Lung microvascular endothelial cell (primary cell): ENCODE results near the gene GPRASP2. TPM values are rescaled to one million over a fixed set of nuclear protein-coding genes. Genes with fewer than 3 reads are reported as not detected.

Source experiments
- DNase-seq, 2 donors: peaks; one replicate each; pipeline versions ENCODE4 v3.0.0 to v3.0.0-alpha.2; 2010; ENCODE audit warnings: low read depth in 2 of 2
- total RNA-seq: library from RNA; depleted of rRNA; stranded (reverse); fragments of >200 nt; gene quantifications from 2 replicates; pipeline ENCODE4 v1.2.1, GENCODE V29; 2014

Gene GPRASP2
- total RNA-seq, 1 donor from 2014 or later = 10.9 TPM

DNA sequence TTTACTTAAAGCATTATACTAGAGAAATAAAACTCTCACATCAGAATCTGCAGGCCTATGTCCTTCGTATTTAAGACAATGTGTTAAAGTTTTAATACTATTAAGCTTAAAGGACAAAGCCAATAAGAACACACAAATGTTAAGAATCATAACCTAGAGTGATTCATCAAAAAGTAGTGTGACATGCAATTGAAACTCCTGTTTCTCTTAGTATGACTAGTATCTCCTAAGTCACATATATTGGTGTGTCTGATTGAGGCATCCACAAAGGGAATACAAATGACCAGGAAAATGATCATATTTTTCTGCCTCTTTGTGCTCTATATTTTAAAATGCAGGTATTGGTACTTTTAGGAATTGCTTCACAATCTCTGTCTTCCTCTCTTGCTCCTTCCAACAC is 32.1 kb downstream of the GPRASP2 start:
- DNase-seq = no peak

DNA sequence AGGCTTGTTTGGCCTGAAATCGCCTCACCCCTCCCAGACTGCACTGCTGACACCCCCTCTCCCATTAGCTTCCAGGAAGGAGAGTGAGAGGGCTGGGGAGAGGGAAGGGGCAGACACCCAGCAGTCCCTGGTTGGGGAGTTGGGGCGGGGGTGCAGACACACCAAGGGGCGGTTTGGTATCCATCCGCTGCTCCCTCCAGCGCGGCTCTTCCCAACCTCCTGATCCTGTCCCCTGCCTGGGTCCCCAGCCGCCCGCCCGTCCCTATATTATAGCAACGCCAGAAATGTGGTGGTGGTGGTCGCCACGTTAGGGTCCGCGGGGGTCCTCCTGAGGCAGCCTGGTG is 33.2 kb downstream of the GPRASP2 start:
- DNase-seq = no peak

DNA sequence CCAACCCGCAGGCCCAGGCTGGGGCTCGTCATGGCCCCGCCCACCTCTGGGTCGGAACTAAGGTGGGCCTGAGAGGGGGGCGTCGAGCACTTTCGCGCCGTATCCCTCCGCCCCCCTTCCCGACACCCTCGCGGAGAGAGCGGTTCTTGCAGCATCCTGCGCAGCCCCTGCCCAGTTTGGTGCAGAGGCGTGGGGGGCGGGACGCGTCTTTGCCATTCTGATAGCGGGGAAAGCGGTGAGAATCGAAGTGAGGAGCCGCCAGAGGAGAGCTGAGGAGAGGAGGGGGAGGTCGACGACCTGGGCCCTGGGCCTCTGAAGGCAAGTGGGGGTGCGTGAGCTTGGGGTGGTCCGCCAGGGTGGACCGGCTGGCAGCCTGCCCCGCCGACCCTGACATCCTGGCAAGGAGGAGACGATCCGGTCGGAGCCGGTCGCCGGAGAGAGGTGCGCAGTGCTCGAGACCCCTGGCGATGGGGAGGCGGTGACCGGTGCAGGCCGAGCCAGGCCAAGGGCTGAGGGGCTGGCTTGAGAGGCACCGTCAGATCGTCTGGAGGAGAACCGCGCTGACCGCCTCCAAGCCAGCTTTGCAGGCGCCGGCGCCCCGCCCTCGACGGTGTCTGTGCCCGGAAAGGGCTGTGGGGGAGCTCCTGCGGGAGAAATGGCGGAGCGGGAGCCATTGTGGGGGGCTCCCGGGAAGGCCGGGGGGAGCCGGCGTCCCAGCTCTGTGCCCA is 33.8 kb downstream of the GPRASP2 start:
- peak; percentile 5 to 21 for DNase-seq

DNA sequence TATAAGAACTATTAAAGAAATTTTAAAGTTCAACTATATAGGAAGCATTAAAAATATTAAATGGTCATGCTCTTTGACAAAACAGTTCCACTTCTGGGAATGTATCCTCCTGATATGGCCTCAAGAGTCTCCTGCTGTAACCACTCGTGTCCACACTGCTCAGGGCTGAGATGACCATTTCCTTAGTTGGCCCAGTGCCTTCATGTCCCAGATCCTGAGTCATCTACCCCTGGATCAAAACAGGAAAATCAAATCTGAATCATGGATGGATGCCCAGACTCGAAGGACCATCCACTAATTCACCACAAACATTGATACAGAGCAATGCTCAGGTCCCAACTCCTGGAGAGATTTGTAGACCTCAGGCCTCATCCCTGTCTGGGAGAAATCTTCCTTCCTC is 53.0 kb downstream of the GPRASP2 start:
- peak; percentile 67 to 93 for DNase-seq

DNA sequence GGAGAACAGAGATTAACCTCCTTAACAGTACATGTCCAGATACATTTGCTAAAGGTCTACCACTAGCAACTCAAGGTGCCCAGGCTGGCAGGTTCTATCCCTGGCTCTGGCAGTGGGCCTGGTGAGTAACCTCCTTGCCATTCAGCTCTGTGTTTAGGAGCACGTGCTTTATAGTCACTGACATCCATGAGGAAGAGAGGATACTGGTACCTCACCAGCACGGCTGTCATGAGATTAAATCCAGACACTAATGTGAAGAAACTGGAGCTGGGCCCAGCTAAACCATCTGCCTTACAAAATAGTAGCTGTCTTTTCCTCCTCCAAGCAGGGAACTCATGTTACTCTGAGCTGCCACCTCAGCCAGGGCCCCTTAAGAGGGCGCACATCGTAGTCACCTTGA is 53.6 kb downstream of the GPRASP2 start:
- DNase-seq = peak; percentile 23 to 69

DNA sequence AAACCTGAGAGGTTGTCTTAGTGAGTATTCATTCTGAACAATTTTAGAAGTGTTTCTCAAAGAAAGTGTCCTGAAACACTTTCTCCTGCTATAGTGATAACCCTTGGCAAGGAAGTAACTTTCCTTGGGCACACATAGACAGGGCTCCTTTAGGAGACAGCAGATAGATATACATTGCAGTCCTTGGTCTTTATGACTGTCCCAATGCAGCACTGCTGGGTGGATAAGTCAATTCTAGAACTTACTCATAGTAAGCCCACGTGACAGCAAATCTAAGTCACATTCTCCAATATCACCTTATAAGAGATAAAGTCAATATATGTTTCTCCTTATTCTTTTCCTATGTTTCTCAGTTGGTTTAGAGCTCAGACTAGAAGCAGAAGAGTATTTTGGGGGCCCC is 55.0 kb downstream of the GPRASP2 start:
- no peak for DNase-seq

Other genes with a start within 250 kb of the GPRASP2 start
- gene TCP11X2, start 240.6 kb upstream of the GPRASP2 start, total RNA-seq = not detected in 2 replicates
- gene TMSB15A, start 195.7 kb upstream of the GPRASP2 start, total RNA-seq = 0.20 and 1.1 TPM in 2 replicates
- 15.3 and 17.7 TPM in 2 replicates for gene ARMCX5, start 112.9 kb upstream of the GPRASP2 start, total RNA-seq
- gene GPRASP1, start 61.0 kb upstream of the GPRASP2 start, total RNA-seq = 0.65 and 1.4 TPM in 2 replicates
- 2.6 and 4.4 TPM in 2 replicates for gene GPRASP3, start 8.3 kb downstream of the GPRASP2 start, total RNA-seq
- under 0.01 and 0.20 TPM in 2 replicates for gene RAB40AL, start 224.8 kb downstream of the GPRASP2 start, total RNA-seq